HG02943 (cell line): ENCODE results near the gene SLC48A1.

Experiments used
- ATAC-seq: cut with Tn5 transposase; IDR thresholded peaks from one replicate; pipeline ENCODE4 v1.9.1; 2021; ENCODE audit warnings: mild to moderate bottlenecking, low read depth, moderate library complexity; ENCODE audit not compliant: unreplicated experiment

The SLC48A1 gene

DNA sequence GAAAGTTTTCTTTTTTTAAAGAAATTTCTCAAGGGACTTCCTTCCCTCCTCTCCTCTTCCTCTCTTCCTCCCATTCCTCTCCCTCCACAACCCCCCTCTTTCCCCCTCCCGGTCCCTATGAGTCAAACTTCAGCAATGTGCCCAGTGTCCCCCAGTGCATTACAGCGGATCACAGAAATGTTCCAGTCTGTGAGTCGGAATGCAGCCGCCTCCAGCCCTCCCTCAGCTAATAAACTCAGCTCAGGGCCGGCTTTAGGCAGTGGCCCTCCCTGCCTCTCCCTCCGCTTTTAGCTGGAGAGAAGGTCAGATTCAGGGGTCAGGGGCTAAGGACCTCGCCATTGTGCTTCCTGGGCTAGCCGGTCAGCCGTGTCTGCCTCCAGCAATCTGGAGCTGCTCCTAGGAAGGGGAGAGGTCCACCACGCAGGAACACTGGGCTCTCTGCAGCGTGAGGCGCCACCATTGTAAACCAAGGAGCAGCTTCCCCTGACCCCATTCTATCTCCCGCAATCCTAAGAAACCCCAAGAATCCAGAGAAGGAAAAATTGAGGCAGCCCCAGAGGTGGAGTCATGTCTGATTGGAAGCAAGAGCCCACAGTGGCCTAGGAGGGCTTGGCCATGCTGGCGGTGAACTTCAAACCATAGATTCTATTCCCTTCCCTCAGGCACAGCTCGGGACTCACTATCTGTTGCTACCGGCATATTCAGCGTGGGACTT is 47.8 kb downstream of the SLC48A1 start:
- ATAC-seq, result no peak

DNA sequence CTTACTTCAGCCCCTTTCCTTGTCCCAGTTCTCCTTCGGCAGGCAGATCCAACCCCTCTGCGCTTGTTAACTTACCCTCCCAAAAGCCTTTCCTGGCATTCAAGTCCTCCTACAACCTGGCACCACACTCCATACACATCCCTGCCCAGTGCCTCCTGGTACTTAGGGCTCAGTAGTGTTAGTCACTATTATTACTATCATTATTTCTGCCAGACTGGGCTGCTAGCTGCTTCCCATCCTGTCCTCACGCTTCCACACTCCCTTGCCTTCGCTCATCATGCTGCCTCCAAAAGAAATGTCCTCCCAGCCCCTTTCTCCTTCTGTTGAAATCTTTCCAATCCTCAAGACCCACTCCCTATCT is 48.3 kb downstream of the SLC48A1 start:
- ATAC-seq, result no peak

GRCh38 chr12:47822401-47822800 is 49.4 kb downstream of the SLC48A1 start:
- no peak for ATAC-seq

DNA sequence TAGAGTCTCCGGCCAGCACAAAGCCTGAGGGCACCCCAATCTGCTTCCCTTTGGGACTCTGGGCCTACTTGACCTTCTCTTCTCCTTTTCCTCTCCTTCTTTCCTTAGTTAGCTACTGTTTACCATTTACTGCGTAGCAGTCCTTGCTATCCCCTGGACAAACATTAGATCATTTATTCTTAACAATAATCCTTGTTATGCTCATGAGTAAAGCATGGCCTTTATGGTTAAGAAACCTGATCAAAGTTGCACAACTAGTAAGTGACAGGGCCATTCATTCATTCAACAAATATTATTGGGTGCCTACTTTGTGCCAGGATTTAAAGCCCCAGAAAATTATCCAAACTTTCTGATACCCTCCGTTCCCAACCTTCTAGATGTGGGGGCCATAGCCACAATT is 49.8 kb downstream of the SLC48A1 start:
- ATAC-seq, result no peak

GRCh38 chr12:47823422-47824086 is 50.5 kb downstream of the SLC48A1 start:
- ATAC-seq, result no peak

DNA sequence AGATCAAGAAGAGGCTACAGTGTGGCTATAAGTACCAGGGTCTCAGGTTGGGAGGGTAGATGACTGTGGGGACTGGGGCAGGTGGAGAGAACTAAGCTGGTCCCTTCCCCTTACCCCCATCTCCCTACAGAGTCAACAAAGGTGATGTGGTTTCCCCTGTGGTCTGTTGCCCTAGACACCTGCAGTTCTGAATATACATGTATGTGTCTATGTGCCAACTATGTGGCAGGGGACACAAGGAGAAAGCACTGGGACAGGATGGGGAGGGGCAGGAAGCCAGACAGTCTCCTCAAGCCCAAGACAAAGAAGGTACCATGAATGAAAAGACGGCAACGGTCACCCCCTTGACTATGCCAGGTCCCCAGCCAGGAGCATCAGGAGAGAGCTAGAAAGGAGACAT is 51.2 kb downstream of the SLC48A1 start:
- ATAC-seq, result no peak

GRCh38 chr12:47824635-47825034 is 51.6 kb downstream of the SLC48A1 start:
- no peak for ATAC-seq

DNA sequence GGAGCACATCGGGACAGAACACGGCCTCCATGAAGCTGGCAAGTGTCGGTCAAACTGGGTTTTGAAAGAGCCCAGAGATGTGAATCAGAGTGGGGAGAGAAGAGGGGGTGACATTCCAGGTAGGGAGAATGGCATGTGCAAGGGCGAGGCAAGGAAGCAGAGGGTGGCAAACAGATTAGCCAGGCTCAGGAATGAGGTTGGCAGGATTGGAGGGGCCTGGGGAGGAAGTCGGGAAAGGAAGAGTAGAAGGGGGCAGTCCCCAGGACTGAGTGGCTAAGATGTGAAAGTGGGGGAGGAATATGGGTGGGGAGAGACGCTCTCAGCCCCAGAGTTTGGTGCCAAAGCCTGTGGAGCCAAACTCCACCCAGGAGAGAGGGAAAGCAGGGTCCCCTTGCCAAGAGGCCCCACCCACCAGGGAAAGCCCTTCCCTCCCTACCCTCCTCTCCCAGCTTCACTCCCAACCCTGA is 52.2 kb downstream of the SLC48A1 start:
- ATAC-seq, result no peak

GRCh38 chr12:47828008-47828975 is 55.3 kb downstream of the SLC48A1 start:
- ATAC-seq, result no peak

GRCh38 chr12:47828976-47829482 is 56.0 kb downstream of the SLC48A1 start:
- ATAC-seq, result no peak

- ATAC-seq, result no peak
Observed at GRCh38 chr12:47829584-47829983, 56.5 kb downstream of the SLC48A1 start.
